ENCODE results near the gene ALKBH5.

The ALKBH5 gene

DNA sequence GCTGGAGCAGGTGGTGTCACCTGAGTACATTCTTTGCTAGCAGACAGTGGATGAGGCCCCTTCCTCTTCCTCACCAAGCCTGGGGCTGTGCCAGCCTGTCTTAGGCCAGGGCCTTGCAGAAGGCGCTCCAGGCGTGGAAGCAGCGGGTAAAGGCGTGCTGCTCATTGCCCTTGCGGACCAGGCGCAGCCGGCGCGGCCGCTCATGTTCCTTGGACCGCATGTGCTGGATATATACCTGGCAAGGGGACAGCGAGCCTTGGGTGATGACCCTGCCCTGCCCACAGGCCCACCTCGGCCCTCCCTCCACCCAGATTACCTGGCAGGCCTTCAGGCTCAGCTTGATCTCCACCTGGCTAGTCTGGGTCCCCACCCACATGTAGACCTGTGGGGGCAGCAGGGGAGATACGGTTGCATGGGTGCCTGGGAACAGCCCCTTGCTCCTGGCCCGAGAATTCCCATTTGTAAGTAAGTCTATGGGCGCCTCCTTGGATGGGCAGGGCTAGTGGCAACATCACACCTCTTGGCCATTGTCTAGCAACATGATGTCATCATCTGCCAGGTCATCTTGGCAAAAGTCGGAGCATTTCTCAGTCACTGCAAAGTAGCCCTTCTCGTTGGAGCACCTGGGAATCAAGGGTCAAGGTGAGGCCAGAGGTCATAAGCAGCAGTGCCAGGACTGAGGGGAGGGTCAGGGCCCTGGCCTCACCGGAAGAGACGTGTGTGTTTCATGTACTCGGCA lies 61.6 kb downstream of the ALKBH5 start:
- DNase-seq (ENCODE audit: low spot score): no peak

DNA sequence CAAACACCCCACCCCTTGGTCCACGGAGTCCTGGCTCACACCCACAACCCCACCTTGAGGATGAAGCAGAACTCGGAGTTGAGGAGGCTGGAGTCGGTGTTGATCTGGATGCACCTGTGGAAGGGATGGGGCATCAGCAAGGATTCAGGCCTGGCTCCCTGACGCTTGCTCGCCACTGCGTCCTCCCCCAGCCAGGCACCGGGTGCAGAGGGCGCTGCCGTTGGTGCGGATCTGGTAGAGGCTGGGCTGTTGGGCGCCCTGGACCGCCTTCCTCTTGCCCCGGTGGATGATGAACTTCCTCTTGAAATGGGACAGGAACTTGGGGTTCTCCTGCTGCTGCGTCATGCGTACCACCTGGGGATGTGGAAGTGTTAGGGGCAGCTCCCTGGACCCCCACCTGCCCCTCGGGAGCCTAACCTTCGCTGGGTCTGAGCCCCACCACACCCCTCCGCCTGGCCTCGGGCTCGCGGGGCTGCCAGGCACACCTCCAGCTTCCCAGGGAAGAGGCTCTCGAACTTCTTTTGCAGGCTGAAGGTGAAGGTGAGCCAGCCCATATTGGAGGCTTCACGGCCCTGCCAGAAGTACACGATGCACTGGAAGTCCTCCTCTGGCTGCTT lies 62.6 kb downstream of the ALKBH5 start:
- no peak for DNase-seq (ENCODE audit: low spot score)

GRCh38 chr17:18246880-18247612 lies 63.4 kb downstream of the ALKBH5 start:
- no peak for DNase-seq (ENCODE audit: low spot score)

DNA sequence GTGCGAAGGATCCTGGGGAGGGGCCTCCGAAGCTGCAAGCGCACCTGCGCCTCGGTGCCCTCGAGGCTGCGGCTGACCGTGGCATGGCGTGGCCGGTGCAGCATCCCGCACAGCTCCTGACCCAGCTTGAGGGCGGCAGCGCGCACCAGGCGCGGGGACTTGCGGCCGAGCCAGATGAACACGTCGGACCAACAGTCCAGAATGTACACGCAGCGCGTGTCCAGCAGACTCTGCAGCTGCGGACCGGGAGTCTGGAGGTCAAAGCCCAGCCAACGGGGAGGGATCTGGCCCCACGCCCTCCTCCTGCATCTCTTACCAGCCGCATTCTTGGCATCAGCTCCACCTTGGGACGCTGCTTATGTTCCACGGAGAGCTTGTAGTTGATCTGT lies 64.0 kb downstream of the ALKBH5 start:
- DNase-seq (ENCODE audit: low spot score): peak; percentile 72

GRCh38 chr17:18248300-18248731 lies 64.7 kb downstream of the ALKBH5 start:
- peak; percentile 76 for DNase-seq (ENCODE audit: low spot score)

GRCh38 chr17:18248811-18249210 lies 65.2 kb downstream of the ALKBH5 start:
- no peak for DNase-seq (ENCODE audit: low spot score)

DNA sequence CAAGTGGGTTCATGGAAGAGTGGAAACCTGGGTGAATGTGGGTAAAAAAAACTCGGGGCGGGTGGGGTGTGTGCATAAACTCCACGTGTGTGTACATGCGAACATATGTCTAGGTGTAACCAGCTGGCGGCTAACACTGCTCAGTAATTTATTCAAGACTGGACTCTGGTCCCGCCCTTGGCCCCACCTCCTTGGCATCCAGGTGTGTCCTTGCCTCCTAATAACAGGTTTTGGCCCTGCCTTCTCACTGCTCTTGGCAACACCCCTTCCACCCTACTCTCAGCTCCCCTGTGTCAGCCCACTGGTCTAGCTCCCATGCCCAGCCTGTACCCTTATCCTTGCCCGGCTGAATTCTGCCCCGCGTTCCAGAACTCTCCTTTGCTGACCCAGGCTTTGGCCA lies 66.6 kb downstream of the ALKBH5 start:
- DNase-seq (ENCODE audit: low spot score): no peak

GRCh38 chr17:18250708-18251107 lies 67.1 kb downstream of the ALKBH5 start:
- no peak for DNase-seq (ENCODE audit: low spot score)

DNA sequence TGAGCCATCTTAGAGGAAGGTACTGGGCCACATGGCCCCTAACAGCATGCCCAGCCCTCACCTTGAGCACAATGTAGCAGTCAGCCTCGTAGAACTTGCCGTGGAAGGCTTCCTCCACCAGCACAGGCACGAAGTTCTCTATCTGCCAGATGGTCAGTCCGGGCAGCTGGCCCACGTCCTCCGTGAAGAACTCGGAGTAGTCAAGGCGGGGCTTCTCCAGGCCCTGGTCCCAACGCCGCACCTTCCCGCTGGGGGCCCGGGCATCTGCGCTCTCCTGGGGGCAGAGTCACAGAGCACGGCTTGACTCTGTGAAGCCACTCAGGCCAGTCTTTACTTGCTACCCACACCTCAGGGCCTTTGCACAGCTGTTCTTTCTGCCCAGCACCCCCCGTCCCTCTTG lies 67.6 kb downstream of the ALKBH5 start:
- no peak for DNase-seq (ENCODE audit: low spot score)

DNA sequence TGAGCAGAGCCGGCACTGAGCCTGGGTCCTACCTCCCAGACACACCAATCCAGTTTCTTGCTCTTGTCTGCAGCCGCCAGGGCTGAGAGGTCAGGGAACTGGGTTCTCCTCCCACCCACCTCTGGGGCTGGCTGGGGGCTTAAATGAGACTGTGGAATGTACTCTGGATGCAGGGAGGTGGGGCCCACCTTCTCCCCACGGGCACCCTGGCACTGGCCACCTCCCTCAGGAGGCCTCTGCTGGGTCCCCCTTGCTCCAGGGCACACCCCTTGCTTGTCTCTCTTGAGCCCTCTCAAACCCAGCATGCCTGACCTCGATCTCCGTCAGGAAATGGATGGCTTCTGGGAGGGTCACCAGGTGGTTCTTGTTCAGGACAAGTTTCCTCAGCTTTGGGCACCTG lies 68.5 kb downstream of the ALKBH5 start:
- DNase-seq (ENCODE audit: low spot score): no peak

GRCh38 chr17:18253187-18253884 lies 69.7 kb downstream of the ALKBH5 start:
- DNase-seq (ENCODE audit: low spot score): no peak

DNA sequence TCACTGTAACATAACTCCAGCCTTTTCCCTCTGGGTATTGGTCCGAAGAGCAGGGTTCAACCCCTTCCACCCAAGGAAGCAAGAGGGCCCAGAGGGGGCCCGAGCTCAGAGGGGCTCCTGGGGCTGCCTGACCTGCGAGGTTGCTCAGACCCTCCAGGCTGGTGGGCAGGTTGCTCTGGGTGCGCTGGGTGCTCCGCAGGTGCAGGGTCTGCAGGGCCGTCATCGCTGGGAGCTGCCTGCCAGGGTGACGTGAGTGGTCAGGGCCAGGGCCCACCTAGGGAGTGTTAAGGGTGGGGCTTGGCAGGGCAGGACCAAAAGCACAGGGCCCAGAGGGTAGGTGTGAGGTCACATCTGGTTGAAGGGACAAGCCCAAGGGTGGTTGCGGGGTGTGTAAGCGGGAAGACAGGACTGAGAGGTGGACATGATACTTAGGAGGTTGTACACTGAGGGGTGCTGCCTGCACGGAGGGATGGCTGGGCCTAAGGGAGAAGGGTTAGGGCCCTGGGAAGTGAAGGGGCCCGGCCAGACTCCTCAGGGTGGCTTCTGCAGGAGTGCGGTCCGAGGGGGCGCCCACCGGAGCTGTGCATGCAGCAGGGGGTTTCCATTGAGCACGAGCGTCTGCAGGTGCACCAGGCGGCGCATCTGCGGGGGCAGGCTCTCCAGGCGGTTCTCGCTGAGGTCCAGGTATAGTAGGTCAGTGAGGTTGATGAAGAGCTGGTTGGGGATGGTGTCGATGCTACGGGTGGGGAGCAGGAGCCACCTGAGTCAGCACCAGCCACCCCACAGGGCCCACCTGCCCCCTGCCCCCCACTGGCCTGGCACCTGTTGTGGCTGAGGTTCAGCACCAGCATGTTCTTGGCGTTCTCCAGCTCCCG lies 70.6 kb downstream of the ALKBH5 start:
- DNase-seq (ENCODE audit: low spot score): no peak

- no peak for DNase-seq (ENCODE audit: low spot score)
These were observed 71.4 kb downstream of the ALKBH5 start for GRCh38 chr17:18254888-18255649.

- no peak for DNase-seq (ENCODE audit: low spot score)
These were observed 72.7 kb downstream of the ALKBH5 start for GRCh38 chr17:18256351-18256750.

DNA sequence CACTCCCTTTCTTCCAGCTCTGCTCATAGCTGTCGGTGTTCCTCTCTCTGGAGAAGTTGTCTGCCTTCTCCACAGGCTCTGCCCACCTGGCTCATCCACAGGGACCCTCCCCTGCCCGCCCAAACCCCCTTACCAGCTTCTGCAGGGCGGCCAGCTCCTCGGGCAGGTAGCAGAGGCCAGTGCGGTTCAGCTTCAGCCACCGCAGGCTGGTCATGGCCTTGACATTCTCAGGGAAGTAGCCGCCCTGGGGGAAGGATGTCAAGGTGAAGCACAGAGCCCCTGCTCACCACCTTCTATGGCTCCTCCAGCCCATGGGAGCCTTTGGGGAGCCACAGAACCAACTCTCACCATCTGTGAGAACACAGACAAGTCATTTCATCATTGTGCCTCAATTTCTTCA lies 73.1 kb downstream of the ALKBH5 start:
- no peak for DNase-seq (ENCODE audit: low spot score)

DNA sequence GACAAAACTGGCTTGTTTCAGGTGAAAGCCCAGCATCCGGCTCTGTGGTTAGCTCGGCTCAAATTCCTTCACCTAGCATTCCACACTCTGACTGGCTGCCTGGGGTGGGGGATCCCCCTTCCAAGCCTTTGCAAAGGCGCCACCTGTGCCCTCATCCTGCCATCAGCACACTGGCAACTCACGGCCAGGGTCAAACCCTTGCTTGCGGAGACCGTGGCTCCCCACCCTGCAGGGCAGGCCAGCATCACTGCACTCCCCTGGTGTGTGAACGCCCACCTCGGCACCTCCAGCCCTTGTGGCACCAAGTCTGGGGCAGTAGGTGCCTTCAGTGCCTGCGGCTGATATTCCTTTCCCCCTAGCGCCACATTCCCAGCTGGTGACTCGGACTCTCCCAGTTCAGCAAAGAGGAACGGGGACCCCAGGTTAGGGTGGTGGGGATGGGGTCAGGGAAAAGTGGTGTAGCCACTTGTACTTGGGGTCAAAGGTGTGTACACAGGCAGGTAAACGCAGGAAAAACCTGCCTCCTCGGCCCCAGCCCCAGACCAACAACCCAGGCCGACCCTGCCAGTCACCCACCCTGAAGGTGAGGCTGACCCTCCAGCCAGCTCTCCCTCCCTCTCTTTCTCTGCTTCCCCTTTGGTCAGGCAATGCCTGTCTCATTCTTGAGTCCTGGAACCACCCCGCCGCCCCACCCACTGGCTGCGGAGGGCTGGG lies 73.8 kb downstream of the ALKBH5 start:
- no peak for DNase-seq (ENCODE audit: low spot score)

DNA sequence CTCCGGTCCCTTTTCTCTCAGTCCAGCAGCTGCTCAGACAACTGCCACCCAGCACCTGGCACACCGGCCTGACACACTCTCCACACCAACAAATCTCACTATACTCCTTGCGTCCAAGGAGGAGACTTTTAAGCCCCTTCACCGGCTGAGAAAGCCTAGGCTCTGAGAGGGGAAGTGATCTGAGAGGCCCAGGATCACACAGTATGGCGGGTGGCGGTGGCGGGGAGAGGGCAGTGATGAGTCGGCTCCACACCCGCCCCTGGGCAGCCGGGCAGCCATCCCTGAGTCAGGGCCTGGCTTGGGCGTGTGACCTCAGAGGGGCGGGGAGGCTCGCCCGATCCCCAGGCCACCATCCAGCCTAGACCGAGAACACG lies 74.3 kb downstream of the ALKBH5 start:
- DNase-seq (ENCODE audit: low spot score): peak; percentile 73

DNA sequence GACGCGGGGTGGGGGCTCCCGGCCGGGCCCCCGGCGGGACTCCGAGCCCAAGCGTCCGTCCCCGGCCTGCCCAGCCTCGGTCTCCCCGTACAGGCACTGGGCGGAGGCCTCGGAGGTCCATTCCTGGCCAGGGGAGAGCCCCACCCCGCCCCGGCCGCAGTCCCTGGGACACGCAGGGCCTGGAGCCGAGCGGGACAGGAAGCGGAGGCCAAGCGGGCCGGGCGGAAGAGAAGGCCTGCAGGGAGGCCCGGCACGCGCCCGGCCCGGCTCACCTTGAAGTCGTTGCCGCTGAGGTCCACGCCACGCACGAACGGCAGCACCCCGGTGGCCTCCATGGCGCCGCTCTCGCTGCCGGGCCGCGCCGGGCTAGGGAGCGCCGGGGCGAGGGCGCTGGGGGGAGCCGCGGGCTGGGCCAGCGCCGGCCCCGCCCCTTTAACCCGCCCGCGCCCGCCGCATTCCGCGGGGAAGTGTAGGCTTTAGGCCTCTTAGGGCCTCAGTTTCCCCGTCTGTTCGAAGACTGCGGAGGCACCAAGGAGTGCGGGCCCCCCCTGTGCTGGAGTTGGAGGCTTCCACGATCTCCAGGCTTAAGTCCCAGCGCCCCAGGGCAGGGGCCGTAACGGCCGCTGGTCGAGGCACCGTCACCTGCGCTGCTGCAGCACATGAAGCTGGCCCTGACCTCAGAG lies 74.9 kb downstream of the ALKBH5 start, which contains the start of gene FLII:
FLII (minus strand) TSS at position 383 of the 683 bp plus-strand sequence; CDS start at position 335, 48 bp downstream.
- DNase-seq (ENCODE audit: low spot score): peak; percentile 77

Data from globus pallidus (tissue), 1 donor.